GM12878 (cell line): ENCODE results near the gene TDRD7. TPM values are rescaled to one million over a fixed set of nuclear protein-coding genes. Genes with fewer than 3 reads are reported as not detected.
A peak's percentile ranks its signal among the peaks of the same experiment; 100 is the strongest.

Experiments used
- ATAC-seq: fragments of 200-7000 bp; cut with Tn5 transposase; 3 replicates; pipeline ENCODE4 v1.9.1; 2020; ENCODE audit warnings: mild to moderate bottlenecking, moderate library complexity
- BruUV-seq: library from RNA; stranded (reverse); fragments of 400-500 nt; replicated peaks from 2 replicates; lab custom pipeline; 2021; lab: Mats Ljungman, UMichigan
- CTCF ChIA-PET: fragments of 300-600 bp; sonication (Branson Sonifier 250); formaldehyde crosslinking; extraction: SDS; loops from one replicate; lab custom pipeline; 2021; ENCODE audit warnings: inconsistent platforms; lab: Yijun Ruan, JAX
- POLR2A ChIA-PET: fragments of 350-600 bp; formaldehyde crosslinking; extraction: SDS; loops from one replicate; lab custom pipeline; 2021; ENCODE audit warnings: inconsistent platforms; lab: Charles Lee
- RAD21 ChIA-PET: fragments of 300-600 bp; sonication (Branson Sonifier 250); formaldehyde crosslinking; loops from one replicate; lab custom pipeline; 2023; ENCODE audit warnings: antibody characterized with exemption; ENCODE audit not compliant: unreplicated experiment; lab: Charles Lee
- SMC1A ChIA-PET: fragments of 300-600 bp; sonication (Branson Sonifier 250); formaldehyde crosslinking; loops from one replicate; lab custom pipeline; 2023; ENCODE audit not compliant: unreplicated experiment, uncharacterized antibody; lab: Charles Lee
- DNase-seq: peaks from one replicate; pipeline ENCODE4 v3.0.0-alpha.2; 2011; ENCODE audit warnings: low read depth, low spot score
- FAIRE-seq: peaks from 3 replicates; lab custom pipeline; 2011; peaks lifted over from hg19 to GRCh38; lab: Jason Lieb, UNC
- H2AFZ ChIP-seq: 2 replicates; pipeline ENCODE4 v1.6.0; 2011; ENCODE audit warnings: low read depth, low read length, control low read depth; ENCODE audit not compliant: control insufficient read depth
- H3K27ac ChIP-seq: 2 replicates; pipeline ENCODE4 v1.5.1; 2011; ENCODE audit warnings: control low read depth; ENCODE audit not compliant: control insufficient read depth, insufficient read depth
- H3K27me3 ChIP-seq, 2 experiments: replicated peaks in 1 of 2; 2 replicates each; pipeline versions ENCODE4 v1.6.0 to v1.6.1; 2011; ENCODE audit warnings: low read length in 1 of 2; ENCODE audit not compliant: control insufficient read depth in 2 of 2, insufficient read depth in 2 of 2
- H3K36me3 ChIP-seq, 2 experiments: 2 replicates each; pipeline ENCODE4 v1.5.1; 2011; ENCODE audit warnings: low read length in 1 of 2; ENCODE audit not compliant: control insufficient read depth in 2 of 2, insufficient read depth in 2 of 2
- H3K4me1 ChIP-seq: 2 replicates; pipeline ENCODE4 v1.6.1; 2011; ENCODE audit warnings: mild to moderate bottlenecking, low read length, moderate library complexity, mixed read lengths; ENCODE audit not compliant: control insufficient read depth, insufficient read depth
- H3K4me2 ChIP-seq: 2 replicates; pipeline ENCODE4 v1.6.0; 2011; ENCODE audit warnings: control low read depth; ENCODE audit not compliant: control insufficient read depth, insufficient read depth
- H3K4me3 ChIP-seq: fragments of 200-600 bp; sonication (generic); 2 replicates; pipeline ENCODE4 v1.5.1; 2016
- H3K79me2 ChIP-seq: 2 replicates; pipeline ENCODE4 v1.6.0; 2011; ENCODE audit warnings: low read length; ENCODE audit not compliant: control insufficient read depth, insufficient read depth
- H3K9ac ChIP-seq: 2 replicates; pipeline ENCODE4 v1.8.0; 2011; ENCODE audit warnings: low read length, control low read depth, mixed read lengths; ENCODE audit not compliant: control insufficient read depth, insufficient read depth
- H3K9me3 ChIP-seq: replicated peaks from 3 replicates; pipeline ENCODE4 v1.5.1; 2011; ENCODE audit warnings: mild to moderate bottlenecking, low read length; ENCODE audit not compliant: control insufficient read depth, insufficient read depth
- H4K20me1 ChIP-seq: 2 replicates; pipeline ENCODE4 v1.6.0; 2011; ENCODE audit not compliant: control insufficient read depth, insufficient read depth
- BHLHE40 ChIP-seq, 2 experiments: fragments of 450-650 bp in 1 of 2; IDR thresholded peaks; 2 replicates each; pipeline ENCODE4 v1.6.1; 2011 to 2017; ENCODE audit warnings: low read depth in 2 of 2, borderline replicate concordance in 1 of 2, improper control_type of control experiment in 1 of 2, low read length in 1 of 2, mild to moderate bottlenecking in 1 of 2
- CBX5 ChIP-seq: sonication (generic); IDR thresholded peaks from 2 replicates; pipeline ENCODE4 v1.6.1; 2016; ENCODE audit warnings: low read depth, moderate library complexity, mild to moderate bottlenecking, inconsistent platforms
- EED ChIP-seq: sonication (generic); IDR thresholded peaks from 2 replicates; pipeline ENCODE4 v1.6.1; 2016; ENCODE audit warnings: antibody characterized with exemption, low read depth
- EP300 ChIP-seq, 2 experiments: fragments of 150-350 bp in 1 of 2; IDR thresholded peaks; 2 replicates each; pipeline ENCODE4 v1.6.1; 2011 to 2012; ENCODE audit warnings: low read depth in 2 of 2, low read length in 2 of 2, borderline replicate concordance in 1 of 2, improper control_type of control experiment in 1 of 2, inconsistent platforms in 1 of 2; ENCODE audit not compliant: control insufficient read depth in 1 of 2
- IKZF1 ChIP-seq: fragments of 450-650 bp; conservative IDR thresholded peaks from 2 replicates; pipeline ENCODE4 v1.6.1; 2017; ENCODE audit warnings: antibody characterized with exemption, mild to moderate bottlenecking
- MTA2 ChIP-seq: fragments of 450-650 bp; IDR thresholded peaks from 2 replicates; pipeline ENCODE4 v1.6.1; 2016; ENCODE audit warnings: low read depth, mild to moderate bottlenecking, moderate library complexity
- NBN ChIP-seq: fragments of 450-650 bp; IDR thresholded peaks from 2 replicates; pipeline ENCODE4 v1.6.1; 2016
- PAX5 ChIP-seq: IDR thresholded peaks from 2 replicates; pipeline ENCODE4 v1.6.1; 2011; ENCODE audit warnings: low read depth, low read length, borderline replicate concordance
- RELA ChIP-seq: fragments of 450-650 bp; IDR thresholded peaks from 2 replicates; pipeline ENCODE4 v1.8.0; 2014; ENCODE audit warnings: borderline replicate concordance; ENCODE audit not compliant: partially characterized antibody
- RUNX3 ChIP-seq: IDR thresholded peaks from 2 replicates; pipeline ENCODE4 v1.6.1; 2012; ENCODE audit warnings: low read length, inconsistent platforms
- SIX5 ChIP-seq: IDR thresholded peaks from 2 replicates; pipeline ENCODE4 v1.6.1; 2011; ENCODE audit warnings: mild to moderate bottlenecking, low read depth, low read length, moderate library complexity; ENCODE audit not compliant: severe bottlenecking
- SMAD1 ChIP-seq: fragments of 450-650 bp; IDR thresholded peaks from 2 replicates; pipeline ENCODE4 v1.6.1; 2018; ENCODE audit warnings: mild to moderate bottlenecking, low read depth; ENCODE audit not compliant: partially characterized antibody
- STAT1 ChIP-seq: fragments of 450-650 bp; conservative IDR thresholded peaks from 2 replicates; pipeline ENCODE4 v1.6.1; 2014; ENCODE audit warnings: antibody characterized with exemption, mild to moderate bottlenecking
- WRNIP1 ChIP-seq: IDR thresholded peaks from 2 replicates; pipeline ENCODE4 v1.6.1; 2011; ENCODE audit warnings: low read depth, low read length, improper control_type of control experiment, borderline replicate concordance
- YY1 ChIP-seq: IDR thresholded peaks from 2 replicates; pipeline ENCODE4 v1.6.1; 2011; ENCODE audit warnings: low read depth, mild to moderate bottlenecking, low read length
- WGBS: methylation state at CpG from one replicate; pipeline ENCODE4 v1.1.6; 2016; ENCODE audit warnings: low lambda C conversion rate; ENCODE audit not compliant: insufficient replicate concordance, insufficient coverage; ENCODE audit errors: missing lambda C conversion rate; 5-methylcytosine and 5-hydroxymethylcytosine counted together
- in situ Hi-C: fragments of 300-500 bp; cut with MboI; formaldehyde crosslinking; loops from 9 replicates; pipeline ENCODE4 v1.14.3; 2018; ENCODE audit warnings: mixed read lengths
- intact Hi-C: fragments of 100-400 bp; cut with micrococcal nuclease; formaldehyde crosslinking; loops from one replicate; pipeline ENCODE4 v1.14.2; 2022; ENCODE audit not compliant: unreplicated experiment
- polyA plus RNA-seq, 11 experiments: library from polyadenylated mRNA; depleted of rRNA in 4 of 11; unstranded in 6 of 11; stranded (reverse) in 5 of 11; fragments of >200 nt; fragmentation: Nextera tagmentation in 4 of 11; fragmentation: Illumina TruSeq in 1 of 11; extraction: Ambion mirVana in 4 of 11; extraction: Trizol in 1 of 11; gene quantifications; 1 replicate in 1 of 11; 2 replicates in 10 of 11; pipeline versions ENCODE4 v1.2.1 to v1.2.3, GENCODE V29; 2011 to 2016; ENCODE audit warnings: inconsistent platforms in 2 of 11, missing spikeins in 2 of 11, low read depth in 1 of 11
- total RNA-seq, 4 experiments: library from RNA; depleted of rRNA in 3 of 4; stranded (reverse); fragments of >200 nt in 3 of 4; fragmentation: Illumina TruSeq in 1 of 4; extraction: Trizol in 1 of 4; gene quantifications; 2 replicates each; pipeline versions ENCODE4 v1.2.1 to v1.2.3, GENCODE V29; 2013 to 2021
- TF ChIP-seq, protein P1 (sequence below): fragments of 450-650 bp; IDR thresholded peaks from 2 replicates; pipeline ENCODE4 v1.6.1; 2017; ENCODE audit warnings: mild to moderate bottlenecking, moderate library complexity
- TF ChIP-seq, protein P2 (sequence below): IDR thresholded peaks from 2 replicates; pipeline ENCODE4 v1.6.1; 2011; ENCODE audit warnings: borderline replicate concordance, low read depth, mild to moderate bottlenecking, moderate library complexity, low read length; ENCODE audit not compliant: insufficient read depth, poor library complexity, severe bottlenecking

TDRD7 gene
- total and polyA plus RNA-seq, 10 of the 15 experiments (the other 5 are each of a cell fraction or from before 2014, with no cell fraction given): 5.7 to 26.4 (median 16.2) TPM

- H3K4me1 ChIP-seq: peaks cover 29% of the 10 kb centered on the region
- ATAC-seq (peak; percentile 69), DNase-seq (peak; percentile 60), FAIRE-seq (no peak)
- no peak overlapping the region for H3K4me3 ChIP-seq
- RAD21 ChIA-PET: interaction anchor here (0.7 to 2.8 kb wide), 6 partner anchors 17 to 71 kb away, joined by 3 to 29 read pairs (median 12); partner anchors contain the start of gene TMOD1
- H3K9ac ChIP-seq: peak overlapping the region; percentile 54; the same call in 1 of the 2 replicates
- H2AFZ ChIP-seq: peak overlapping the region; percentile 48
- peak overlapping the region; percentile 81 for H3K4me2 ChIP-seq
- H3K36me3 ChIP-seq: peaks cover 3 to 12% of the 10 kb centered on the region in 2 experiments
- in situ Hi-C loops (no loop called here), intact Hi-C loops (loop anchor here (1.0 to 2.0 kb wide), 3 partner anchors 17 to 71 kb away; no protein-coding TSS in a partner anchor)
- CTCF ChIA-PET: interaction anchor here (0.6 to 3.1 kb wide), 7 partner anchors 9 to 71 kb away, joined by 3 to 21 read pairs (median 4); no protein-coding TSS in a partner anchor
- no TSS peak for BruUV-seq
- 86% methylated on average over 18 of the region's 18 CpGs for WGBS
- H4K20me1 ChIP-seq: no peaks in the 10 kb centered on the region
- no peaks in the 10 kb centered on the region for H3K9me3 ChIP-seq
- peak overlapping the region; percentile 64 for H3K27ac ChIP-seq
- SMC1A ChIA-PET: interaction anchor here (0.7 to 5.2 kb wide), 9 partner anchors 10 to 71 kb away, joined by 3 to 33 read pairs (median 9); no protein-coding TSS in a partner anchor
- no peaks in the 10 kb centered on the region; the same call in 1 of the 2 replicates for H3K79me2 ChIP-seq
- POLR2A ChIA-PET: interaction anchor here (1.0 to 1.5 kb wide), 4 partner anchors 12 to 101 kb away, joined by 3 to 7 read pairs (median 3); no protein-coding TSS in a partner anchor
- H3K27me3 ChIP-seq: no peaks in the 10 kb centered on the region
- peak in 1 of 2 experiments; percentile 56; a peak in 1 of 4 replicates for TF ChIP-seq EP300 (IDR thresholded peaks at IDR 0.05; ENCODE audit: borderline replicate concordance in 1 of 2, control insufficient read depth in 1 of 2, low read depth in 2 of 2, low read length in 2 of 2)
- 0 out of 4 replicates have a peak, but pooled peaks of 1 of the 2 experiments have one; percentile 8 for TF ChIP-seq BHLHE40 (IDR thresholded peaks at IDR 0.05; ENCODE audit: borderline replicate concordance in 1 of 2, low read depth in 2 of 2, low read length in 1 of 2)
- TF ChIP-seq WRNIP1: no peak
- no peak for TF ChIP-seq CBX5
- TF ChIP-seq EED: peak; percentile 78
- no peak for TF ChIP-seq RELA
- TF ChIP-seq SIX5: no peak
- TF ChIP-seq, protein P1, sequence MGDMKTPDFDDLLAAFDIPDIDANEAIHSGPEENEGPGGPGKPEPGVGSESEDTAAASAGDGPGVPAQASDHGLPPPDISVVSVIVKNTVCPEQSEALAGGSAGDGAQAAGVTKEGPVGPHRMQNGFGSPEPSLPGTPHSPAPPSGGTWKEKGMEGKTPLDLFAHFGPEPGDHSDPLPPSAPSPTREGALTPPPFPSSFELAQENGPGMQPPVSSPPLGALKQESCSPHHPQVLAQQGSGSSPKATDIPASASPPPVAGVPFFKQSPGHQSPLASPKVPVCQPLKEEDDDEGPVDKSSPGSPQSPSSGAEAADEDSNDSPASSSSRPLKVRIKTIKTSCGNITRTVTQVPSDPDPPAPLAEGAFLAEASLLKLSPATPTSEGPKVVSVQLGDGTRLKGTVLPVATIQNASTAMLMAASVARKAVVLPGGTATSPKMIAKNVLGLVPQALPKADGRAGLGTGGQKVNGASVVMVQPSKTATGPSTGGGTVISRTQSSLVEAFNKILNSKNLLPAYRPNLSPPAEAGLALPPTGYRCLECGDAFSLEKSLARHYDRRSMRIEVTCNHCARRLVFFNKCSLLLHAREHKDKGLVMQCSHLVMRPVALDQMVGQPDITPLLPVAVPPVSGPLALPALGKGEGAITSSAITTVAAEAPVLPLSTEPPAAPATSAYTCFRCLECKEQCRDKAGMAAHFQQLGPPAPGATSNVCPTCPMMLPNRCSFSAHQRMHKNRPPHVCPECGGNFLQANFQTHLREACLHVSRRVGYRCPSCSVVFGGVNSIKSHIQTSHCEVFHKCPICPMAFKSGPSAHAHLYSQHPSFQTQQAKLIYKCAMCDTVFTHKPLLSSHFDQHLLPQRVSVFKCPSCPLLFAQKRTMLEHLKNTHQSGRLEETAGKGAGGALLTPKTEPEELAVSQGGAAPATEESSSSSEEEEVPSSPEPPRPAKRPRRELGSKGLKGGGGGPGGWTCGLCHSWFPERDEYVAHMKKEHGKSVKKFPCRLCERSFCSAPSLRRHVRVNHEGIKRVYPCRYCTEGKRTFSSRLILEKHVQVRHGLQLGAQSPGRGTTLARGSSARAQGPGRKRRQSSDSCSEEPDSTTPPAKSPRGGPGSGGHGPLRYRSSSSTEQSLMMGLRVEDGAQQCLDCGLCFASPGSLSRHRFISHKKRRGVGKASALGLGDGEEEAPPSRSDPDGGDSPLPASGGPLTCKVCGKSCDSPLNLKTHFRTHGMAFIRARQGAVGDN: no peak
- TF ChIP-seq, protein P2, sequence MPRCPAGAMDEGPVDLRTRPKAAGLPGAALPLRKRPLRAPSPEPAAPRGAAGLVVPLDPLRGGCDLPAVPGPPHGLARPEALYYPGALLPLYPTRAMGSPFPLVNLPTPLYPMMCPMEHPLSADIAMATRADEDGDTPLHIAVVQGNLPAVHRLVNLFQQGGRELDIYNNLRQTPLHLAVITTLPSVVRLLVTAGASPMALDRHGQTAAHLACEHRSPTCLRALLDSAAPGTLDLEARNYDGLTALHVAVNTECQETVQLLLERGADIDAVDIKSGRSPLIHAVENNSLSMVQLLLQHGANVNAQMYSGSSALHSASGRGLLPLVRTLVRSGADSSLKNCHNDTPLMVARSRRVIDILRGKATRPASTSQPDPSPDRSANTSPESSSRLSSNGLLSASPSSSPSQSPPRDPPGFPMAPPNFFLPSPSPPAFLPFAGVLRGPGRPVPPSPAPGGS: no peak
- peak; percentile 51; the same call in 1 of the 2 replicates for TF ChIP-seq IKZF1
- peak; percentile 81 for TF ChIP-seq MTA2
- TF ChIP-seq STAT1: no peak
- peak; percentile 91 for TF ChIP-seq RUNX3
- TF ChIP-seq PAX5: no peak
- TF ChIP-seq YY1: 0 out of 2 replicates have a peak, but pooled peaks have one; percentile 18
- TF ChIP-seq SMAD1: no peak
- no peak for TF ChIP-seq NBN
These were observed 116.0 kb downstream of the TDRD7 start for GRCh38 chr9:97527626-97528528.
